OCI-LY7 (cell line): ENCODE data around the gene FAM222A.

ENCODE experiments used
- EZH2phosphoT487 ChIP-seq: fragments of 200-600 bp; sonication (generic); IDR thresholded peaks from 2 replicates; pipeline ENCODE4 v1.6.1; 2018; ENCODE audit warnings: low read depth, borderline replicate concordance, mild to moderate bottlenecking, mixed run types, antibody characterized with exemption, low read length, moderate library complexity, mixed read lengths
- TF ChIP-seq, protein P1 (sequence below): fragments of 200-600 bp; sonication (generic); conservative IDR thresholded peaks from 2 replicates; pipeline ENCODE4 v1.5.1; 2014; ENCODE audit warnings: mild to moderate bottlenecking, antibody characterized with exemption, low read length, moderate library complexity, mixed read lengths

DNA sequence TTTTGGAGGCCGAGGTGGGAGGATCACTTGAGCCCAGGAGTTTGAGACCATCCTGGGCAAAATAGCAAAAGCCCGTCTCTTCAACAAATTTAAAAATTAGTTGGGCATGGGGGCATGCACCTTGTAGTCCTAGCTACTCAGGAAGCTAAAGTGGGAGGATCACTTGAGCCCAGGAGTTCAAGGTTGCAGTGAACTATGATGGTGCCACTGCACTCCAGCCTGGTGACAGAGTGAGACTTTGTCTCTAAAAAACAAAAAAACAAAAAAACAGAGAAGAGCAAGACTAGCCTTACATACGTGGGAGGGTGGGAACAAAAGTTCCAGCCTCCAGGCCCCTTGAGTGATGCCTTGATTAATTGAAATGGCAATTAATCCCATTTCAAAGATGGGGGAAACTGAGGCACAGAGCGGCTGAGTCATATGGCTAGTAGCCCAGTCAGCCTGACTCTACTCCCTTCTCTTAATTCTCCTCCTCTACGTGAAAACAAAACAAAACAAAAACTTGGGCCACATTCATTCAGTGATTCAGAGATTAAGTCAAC is 3.3 kb upstream of the FAM222A start:
- TF ChIP-seq EZH2phosphoT487: no peak
- TF ChIP-seq, protein P1, sequence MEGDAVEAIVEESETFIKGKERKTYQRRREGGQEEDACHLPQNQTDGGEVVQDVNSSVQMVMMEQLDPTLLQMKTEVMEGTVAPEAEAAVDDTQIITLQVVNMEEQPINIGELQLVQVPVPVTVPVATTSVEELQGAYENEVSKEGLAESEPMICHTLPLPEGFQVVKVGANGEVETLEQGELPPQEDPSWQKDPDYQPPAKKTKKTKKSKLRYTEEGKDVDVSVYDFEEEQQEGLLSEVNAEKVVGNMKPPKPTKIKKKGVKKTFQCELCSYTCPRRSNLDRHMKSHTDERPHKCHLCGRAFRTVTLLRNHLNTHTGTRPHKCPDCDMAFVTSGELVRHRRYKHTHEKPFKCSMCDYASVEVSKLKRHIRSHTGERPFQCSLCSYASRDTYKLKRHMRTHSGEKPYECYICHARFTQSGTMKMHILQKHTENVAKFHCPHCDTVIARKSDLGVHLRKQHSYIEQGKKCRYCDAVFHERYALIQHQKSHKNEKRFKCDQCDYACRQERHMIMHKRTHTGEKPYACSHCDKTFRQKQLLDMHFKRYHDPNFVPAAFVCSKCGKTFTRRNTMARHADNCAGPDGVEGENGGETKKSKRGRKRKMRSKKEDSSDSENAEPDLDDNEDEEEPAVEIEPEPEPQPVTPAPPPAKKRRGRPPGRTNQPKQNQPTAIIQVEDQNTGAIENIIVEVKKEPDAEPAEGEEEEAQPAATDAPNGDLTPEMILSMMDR: no peak
